ENCODE measurements around the gene HIPK4.
"Not testable (repeated sequence)": the region's sequence is repeated elsewhere in the genome, so short reads cannot be mapped to it uniquely, and the experiment has no call there.

GRCh38 chr19:40333083-40333482, 56.9 kb downstream of the HIPK4 start:
- not testable (repeated sequence) for TF ChIP-seq CTCF, POLR2A (IDR thresholded peaks at IDR 0.05)
